MM.1S (cell line): ENCODE data around the gene SP4.

ENCODE experiments used
- CTCF ChIP-seq: fragments of 300-600 bp; sonication (generic); IDR thresholded peaks from 2 replicates; pipeline ENCODE4 v1.5.1; 2016; ENCODE audit warnings: antibody characterized with exemption, low read length, mixed read lengths
- EZH2phosphoT487 ChIP-seq: fragments of 300-600 bp; sonication (generic); IDR thresholded peaks from 2 replicates; pipeline ENCODE4 v1.6.1; 2018; ENCODE audit warnings: antibody characterized with exemption, low read length

- TF ChIP-seq CTCF (no peak), EZH2phosphoT487 (no peak)
Observed at GRCh38 chr7:21429021-21429420, 1.1 kb downstream of the SP4 start.
